BLaER1 treated with 17β-estradiol and CSF1 and Interleukin-3, amounts not matched to agents 10 nM and 100 nM (cell line): ENCODE measurements around the gene CITED1.
A peak's percentile ranks its signal among the peaks of the same experiment; 100 is the strongest.

Experiments
- H3K27ac ChIP-seq, 11 experiments: shearing (Covaris generic); formaldehyde crosslinking; 2 replicates each; pipeline ENCODE4 v1.8.1; 2022
- H3K27me3 ChIP-seq, 11 experiments: shearing (Covaris generic); formaldehyde crosslinking; 2 replicates each; pipeline ENCODE4 v1.8.1; 2022
- H3K36me3 ChIP-seq, 11 experiments: shearing (Covaris generic); formaldehyde crosslinking; 2 replicates each; pipeline ENCODE4 v1.8.1; 2022
- H3K4me1 ChIP-seq, 10 experiments: shearing (Covaris generic); formaldehyde crosslinking; 2 replicates each; pipeline ENCODE4 v1.8.1; 2022
- H3K4me2 ChIP-seq, 11 experiments: shearing (Covaris generic); formaldehyde crosslinking; 2 replicates each; pipeline ENCODE4 v1.8.1; 2022
- H3K4me3 ChIP-seq, 10 experiments: shearing (Covaris generic); formaldehyde crosslinking; 2 replicates each; pipeline ENCODE4 v1.8.1; 2022
- H3K9ac ChIP-seq, 11 experiments: shearing (Covaris generic); formaldehyde crosslinking; 2 replicates each; pipeline ENCODE4 v1.8.1; 2022
- H3K9me3 ChIP-seq, 11 experiments: shearing (Covaris generic); formaldehyde crosslinking; replicated peaks in 1 of 11; 2 replicates each; pipeline ENCODE4 v1.8.1; 2022
- H4K20me1 ChIP-seq, 11 experiments: shearing (Covaris generic); formaldehyde crosslinking; 2 replicates each; pipeline ENCODE4 v1.8.1; 2022
- Cebpa-rat ChIP-seq, 11 experiments: shearing (Covaris generic); IDR thresholded peaks; 2 replicates each; pipeline ENCODE4 v1.8.1; 2022

The CITED1 gene

GRCh38 chrX:72306085-72306801 lies 529 bp upstream of the CITED1 start:
- H4K20me1 ChIP-seq: peaks cover 0 to 49% (median 26%) of the 10 kb centered on the region in 11 experiments; a peak in 15 of 22 replicates
- no peaks in the 10 kb centered on the region for H3K36me3 ChIP-seq
- peaks cover 0 to 31% (median 12%) of the 10 kb centered on the region in 11 experiments; a peak in 16 of 22 replicates for H3K9me3 ChIP-seq
- peak overlapping the region; percentile 73 to 93 (median 84); a peak in 21 of 22 replicates for H3K4me2 ChIP-seq
- H3K4me1 ChIP-seq: peaks cover 4 to 20% (median 12%) of the 10 kb centered on the region in 10 experiments; a peak in 16 of 20 replicates
- TF ChIP-seq Cebpa-rat (IDR thresholded peaks at IDR 0.05): no peak
- peaks cover 91 to 96% (median 95%) of the 10 kb centered on the region in 11 experiments for H3K27me3 ChIP-seq
- peak overlapping the region in 4 of 11 experiments; percentile 4 to 57 (median 45); a peak in 4 of 22 replicates for H3K9ac ChIP-seq
- H3K27ac ChIP-seq: no peak overlapping the region
- peak overlapping the region; percentile 51 to 69 (median 58) for H3K4me3 ChIP-seq

GRCh38 chrX:72304877-72305276 lies 837 bp downstream of the CITED1 start:
- Histone ChIP-seq H3K4me1 (peaks cover 4 to 20% (median 12%) of the 10 kb centered on the region in 10 experiments; a peak in 16 of 20 replicates), H3K9me3 (peaks cover 0 to 31% (median 12%) of the 10 kb centered on the region in 11 experiments; a peak in 16 of 22 replicates), H3K4me3 (no peak overlapping the region), H3K36me3 (no peaks in the 10 kb centered on the region), H3K27ac (no peak overlapping the region), H3K9ac (no peak overlapping the region), H3K4me2 (no peak overlapping the region), H3K27me3 (peaks cover 95 to 100% (median 100%) of the 10 kb centered on the region in 11 experiments), H4K20me1 (peaks cover 0 to 49% (median 26%) of the 10 kb centered on the region in 11 experiments; a peak in 15 of 22 replicates)
- no peak for TF ChIP-seq Cebpa-rat (IDR thresholded peaks at IDR 0.05)

- Histone ChIP-seq H3K4me3 (no peak overlapping the region), H3K9me3 (peaks cover 0 to 17% (median 12%) of the 10 kb centered on the region in 11 experiments; a peak in 14 of 22 replicates), H3K27me3 (peaks cover 68 to 88% (median 79%) of the 10 kb centered on the region in 11 experiments), H3K4me1 (0 out of 20 replicates have a peak, but pooled peaks cover 0 to 4% (median 0%) of the 10 kb centered on the region in 10 experiments), H3K9ac (no peak overlapping the region), H3K36me3 (no peaks in the 10 kb centered on the region), H3K4me2 (no peak overlapping the region), H4K20me1 (peaks cover 0 to 34% (median 13%) of the 10 kb centered on the region in 11 experiments; a peak in 12 of 22 replicates), H3K27ac (no peak overlapping the region)
- no peak for TF ChIP-seq Cebpa-rat (IDR thresholded peaks at IDR 0.05)
Observed at GRCh38 chrX:72301781-72302180, 3.9 kb downstream of the CITED1 start.

GRCh38 chrX:72299891-72300630 lies 5.7 kb downstream of the CITED1 start:
- no peak overlapping the region for H3K4me3 ChIP-seq
- TF ChIP-seq Cebpa-rat (IDR thresholded peaks at IDR 0.05): no peak
- H3K4me2 ChIP-seq: no peak overlapping the region
- no peaks in the 10 kb centered on the region for H3K36me3 ChIP-seq
- peaks cover 51 to 71% (median 62%) of the 10 kb centered on the region in 11 experiments for H3K27me3 ChIP-seq
- H4K20me1 ChIP-seq: peaks cover 0 to 25% (median 5%) of the 10 kb centered on the region in 11 experiments; a peak in 9 of 22 replicates
- H3K4me1 ChIP-seq: no peaks in the 10 kb centered on the region
- H3K9me3 ChIP-seq: peaks cover 0 to 8% (median 4%) of the 10 kb centered on the region in 11 experiments; a peak in 9 of 22 replicates
- no peak overlapping the region for H3K27ac ChIP-seq
- H3K9ac ChIP-seq: no peak overlapping the region

GRCh38 chrX:72297953-72298730 lies 7.6 kb downstream of the CITED1 start:
- Histone ChIP-seq H3K27ac (no peak overlapping the region), H3K4me1 (no peaks in the 10 kb centered on the region), H4K20me1 (peaks cover 0 to 12% (median 0%) of the 10 kb centered on the region in 11 experiments; a peak in 4 of 22 replicates), H3K9me3 (no peaks in the 10 kb centered on the region), H3K9ac (no peak overlapping the region), H3K36me3 (no peaks in the 10 kb centered on the region), H3K4me3 (no peak overlapping the region), H3K27me3 (peaks cover 32 to 52% (median 42%) of the 10 kb centered on the region in 11 experiments), H3K4me2 (no peak overlapping the region)
- no peak for TF ChIP-seq Cebpa-rat (IDR thresholded peaks at IDR 0.05)

GRCh38 chrX:72296991-72297390 lies 8.7 kb downstream of the CITED1 start:
- Histone ChIP-seq H3K27me3 (peaks cover 20 to 40% (median 31%) of the 10 kb centered on the region in 11 experiments), H3K9ac (no peak overlapping the region), H3K4me1 (no peaks in the 10 kb centered on the region), H3K27ac (no peak overlapping the region), H4K20me1 (peaks cover 0 to under 1% (median 0%) of the 10 kb centered on the region in 11 experiments; a peak in 2 of 22 replicates), H3K36me3 (no peaks in the 10 kb centered on the region), H3K4me3 (no peak overlapping the region), H3K9me3 (0 out of 22 replicates have a peak, but pooled peaks cover 0 to 7% (median 0%) of the 10 kb centered on the region in 11 experiments), H3K4me2 (no peak overlapping the region)
- no peak for TF ChIP-seq Cebpa-rat (IDR thresholded peaks at IDR 0.05)

- H3K4me3 ChIP-seq: no peak overlapping the region
- no peaks in the 10 kb centered on the region for H3K36me3 ChIP-seq
- no peak overlapping the region for H3K27ac ChIP-seq
- peaks cover 8 to 28% (median 18%) of the 10 kb centered on the region in 11 experiments; a peak in 20 of 22 replicates for H3K27me3 ChIP-seq
- no peaks in the 10 kb centered on the region; a peak in 1 of 22 replicates for H4K20me1 ChIP-seq
- H3K9ac ChIP-seq: no peak overlapping the region
- peaks cover 0 to 7% (median 0%) of the 10 kb centered on the region in 11 experiments; a peak in 1 of 22 replicates for H3K9me3 ChIP-seq
- TF ChIP-seq Cebpa-rat (IDR thresholded peaks at IDR 0.05): no peak
- H3K4me1 ChIP-seq: no peaks in the 10 kb centered on the region
- no peak overlapping the region for H3K4me2 ChIP-seq
Observed at GRCh38 chrX:72295745-72296144, 10.0 kb downstream of the CITED1 start.

- Histone ChIP-seq H3K4me2 (no peak overlapping the region), H3K4me1 (no peaks in the 10 kb centered on the region), H3K9ac (no peak overlapping the region), H3K36me3 (no peaks in the 10 kb centered on the region), H3K9me3 (peaks cover 0 to 10% (median under 1%) of the 10 kb centered on the region in 11 experiments; a peak in 5 of 22 replicates), H4K20me1 (no peaks in the 10 kb centered on the region; a peak in 1 of 22 replicates), H3K27me3 (peaks cover 0 to 15% (median 6%) of the 10 kb centered on the region in 11 experiments; a peak in 11 of 22 replicates), H3K27ac (no peak overlapping the region), H3K4me3 (no peak overlapping the region)
- no peak for TF ChIP-seq Cebpa-rat (IDR thresholded peaks at IDR 0.05)
Observed at GRCh38 chrX:72294497-72294896, 11.2 kb downstream of the CITED1 start.
